ENCODE results near the gene MYD88.

Gene MYD88

GRCh38 chr3:38164643-38164951 lies 26.1 kb downstream of the MYD88 start:
- H3K36me3 ChIP-seq (ENCODE audit: insufficient read depth, low read length): no peaks in the 10 kb centered on the region
- H3K27me3 ChIP-seq (ENCODE audit: control insufficient read depth, insufficient read depth, low read length): no peaks in the 10 kb centered on the region
- peak overlapping the region; percentile 84 for H3K4me2 ChIP-seq (ENCODE audit: low read length)
- H3K4me3 ChIP-seq (ENCODE audit: low read length): peak overlapping the region; percentile 76
- peaks cover 33% of the 10 kb centered on the region for H3K4me1 ChIP-seq (ENCODE audit: control insufficient read depth, insufficient read depth, low read length)
- H3K9ac ChIP-seq (ENCODE audit: low read depth, low read length): peak overlapping the region; percentile 88
- no peaks in the 10 kb centered on the region for H3K9me3 ChIP-seq (replicated peaks; ENCODE audit: low read length)

GRCh38 chr3:38164952-38165721 lies 26.7 kb downstream of the MYD88 start, which contains the start of gene OXSR1:
Gene OXSR1, plus strand, starts transcription at chr3:38165537. Its CDS starts 340 bp downstream, at chr3:38165877.
- peak within 1 kb of the TSS; percentile 88 for H3K9ac ChIP-seq (ENCODE audit: low read depth, low read length)
- H3K36me3 ChIP-seq (ENCODE audit: insufficient read depth, low read length): no peaks in the 10 kb centered on the region
- peak within 1 kb of the TSS; percentile 76 for H3K4me3 ChIP-seq (ENCODE audit: low read length)
- no peaks in the 10 kb centered on the region for H3K27me3 ChIP-seq (ENCODE audit: control insufficient read depth, insufficient read depth, low read length)
- H3K4me1 ChIP-seq (ENCODE audit: control insufficient read depth, insufficient read depth, low read length): peaks cover 36% of the 10 kb centered on the region
- H3K9me3 ChIP-seq (replicated peaks; ENCODE audit: low read length): no peaks in the 10 kb centered on the region
- H3K4me2 ChIP-seq (ENCODE audit: low read length): peak within 1 kb of the TSS; percentile 84

- H3K4me3 ChIP-seq (ENCODE audit: low read length): peak overlapping the region; percentile 76
- no peaks in the 10 kb centered on the region for H3K9me3 ChIP-seq (replicated peaks; ENCODE audit: low read length)
- H3K4me2 ChIP-seq (ENCODE audit: low read length): peak overlapping the region; percentile 84
- H3K4me1 ChIP-seq (ENCODE audit: control insufficient read depth, insufficient read depth, low read length): peaks cover 44% of the 10 kb centered on the region
- peak overlapping the region; percentile 88 for H3K9ac ChIP-seq (ENCODE audit: low read depth, low read length)
- no peaks in the 10 kb centered on the region for H3K27me3 ChIP-seq (ENCODE audit: control insufficient read depth, insufficient read depth, low read length)
- no peaks in the 10 kb centered on the region for H3K36me3 ChIP-seq (ENCODE audit: insufficient read depth, low read length)
Observed at GRCh38 chr3:38165722-38166387, 27.4 kb downstream of the MYD88 start.

GRCh38 chr3:38167591-38167990 lies 29.1 kb downstream of the MYD88 start:
- H3K4me3 ChIP-seq (ENCODE audit: low read length): peak overlapping the region; percentile 76
- H3K4me2 ChIP-seq (ENCODE audit: low read length): peak overlapping the region; percentile 84
- peaks cover 53% of the 10 kb centered on the region for H3K4me1 ChIP-seq (ENCODE audit: control insufficient read depth, insufficient read depth, low read length)
- peak overlapping the region; percentile 88 for H3K9ac ChIP-seq (ENCODE audit: low read depth, low read length)
- no peaks in the 10 kb centered on the region for H3K27me3 ChIP-seq (ENCODE audit: control insufficient read depth, insufficient read depth, low read length)
- no peaks in the 10 kb centered on the region for H3K9me3 ChIP-seq (replicated peaks; ENCODE audit: low read length)
- H3K36me3 ChIP-seq (ENCODE audit: insufficient read depth, low read length): no peaks in the 10 kb centered on the region

- H3K9me3 ChIP-seq (replicated peaks; ENCODE audit: low read length): no peaks in the 10 kb centered on the region
- H3K36me3 ChIP-seq (ENCODE audit: insufficient read depth, low read length): no peaks in the 10 kb centered on the region
- peak overlapping the region; percentile 76 for H3K4me3 ChIP-seq (ENCODE audit: low read length)
- H3K4me1 ChIP-seq (ENCODE audit: control insufficient read depth, insufficient read depth, low read length): peaks cover 55% of the 10 kb centered on the region
- peak overlapping the region; percentile 88 for H3K9ac ChIP-seq (ENCODE audit: low read depth, low read length)
- H3K4me2 ChIP-seq (ENCODE audit: low read length): peak overlapping the region; percentile 84
- no peaks in the 10 kb centered on the region for H3K27me3 ChIP-seq (ENCODE audit: control insufficient read depth, insufficient read depth, low read length)
Observed at GRCh38 chr3:38168151-38169026, 29.9 kb downstream of the MYD88 start.

GRCh38 chr3:38169027-38169317 lies 30.5 kb downstream of the MYD88 start:
- H3K36me3 ChIP-seq (ENCODE audit: insufficient read depth, low read length): no peaks in the 10 kb centered on the region
- peaks cover 60% of the 10 kb centered on the region for H3K4me1 ChIP-seq (ENCODE audit: control insufficient read depth, insufficient read depth, low read length)
- H3K4me2 ChIP-seq (ENCODE audit: low read length): peak overlapping the region; percentile 84
- peak overlapping the region; percentile 62 for H3K4me3 ChIP-seq (ENCODE audit: low read length)
- no peaks in the 10 kb centered on the region for H3K9me3 ChIP-seq (replicated peaks; ENCODE audit: low read length)
- peak overlapping the region; percentile 88 for H3K9ac ChIP-seq (ENCODE audit: low read depth, low read length)
- no peaks in the 10 kb centered on the region for H3K27me3 ChIP-seq (ENCODE audit: control insufficient read depth, insufficient read depth, low read length)

GRCh38 chr3:38170722-38171121 lies 32.3 kb downstream of the MYD88 start:
- Histone ChIP-seq H3K4me3 (ENCODE audit: low read length) (no peak overlapping the region), H3K27me3 (ENCODE audit: control insufficient read depth, insufficient read depth, low read length) (no peaks in the 10 kb centered on the region), H3K4me1 (ENCODE audit: control insufficient read depth, insufficient read depth, low read length) (peaks cover 71% of the 10 kb centered on the region), H3K9ac (ENCODE audit: low read depth, low read length) (no peak overlapping the region), H3K36me3 (ENCODE audit: insufficient read depth, low read length) (no peaks in the 10 kb centered on the region), H3K4me2 (ENCODE audit: low read length) (no peak overlapping the region), H3K9me3 (replicated peaks; ENCODE audit: low read length) (no peaks in the 10 kb centered on the region)

- Histone ChIP-seq H3K4me2 (ENCODE audit: low read length) (no peak overlapping the region), H3K9ac (ENCODE audit: low read depth, low read length) (peak overlapping the region; percentile 7), H3K36me3 (ENCODE audit: insufficient read depth, low read length) (no peaks in the 10 kb centered on the region), H3K4me3 (ENCODE audit: low read length) (no peak overlapping the region), H3K4me1 (ENCODE audit: control insufficient read depth, insufficient read depth, low read length) (peaks cover 74% of the 10 kb centered on the region), H3K9me3 (replicated peaks; ENCODE audit: low read length) (no peaks in the 10 kb centered on the region), H3K27me3 (ENCODE audit: control insufficient read depth, insufficient read depth, low read length) (no peaks in the 10 kb centered on the region)
Observed at GRCh38 chr3:38171622-38172021, 33.2 kb downstream of the MYD88 start.

GRCh38 chr3:38173834-38174418 lies 35.5 kb downstream of the MYD88 start:
- Histone ChIP-seq H3K27me3 (ENCODE audit: control insufficient read depth, insufficient read depth, low read length) (no peaks in the 10 kb centered on the region), H3K36me3 (ENCODE audit: insufficient read depth, low read length) (peaks cover 6% of the 10 kb centered on the region), H3K9ac (ENCODE audit: low read depth, low read length) (no peak overlapping the region), H3K4me3 (ENCODE audit: low read length) (no peak overlapping the region), H3K9me3 (replicated peaks; ENCODE audit: low read length) (no peaks in the 10 kb centered on the region), H3K4me1 (ENCODE audit: control insufficient read depth, insufficient read depth, low read length) (peaks cover 58% of the 10 kb centered on the region), H3K4me2 (ENCODE audit: low read length) (no peak overlapping the region)

GRCh38 chr3:38177181-38177580 lies 38.7 kb downstream of the MYD88 start:
- no peak overlapping the region for H3K4me2 ChIP-seq (ENCODE audit: low read length)

GRCh38 chr3:38186781-38187180 lies 48.3 kb downstream of the MYD88 start:
- no peak overlapping the region for H3K9ac ChIP-seq (ENCODE audit: low read depth, low read length)
- no peaks in the 10 kb centered on the region for H3K9me3 ChIP-seq (replicated peaks; ENCODE audit: low read length)
- H3K4me2 ChIP-seq (ENCODE audit: low read length): no peak overlapping the region
- no peak overlapping the region for H3K4me3 ChIP-seq (ENCODE audit: low read length)
- H3K4me1 ChIP-seq (ENCODE audit: control insufficient read depth, insufficient read depth, low read length): peaks cover 11% of the 10 kb centered on the region
- peaks cover 59% of the 10 kb centered on the region for H3K36me3 ChIP-seq (ENCODE audit: insufficient read depth, low read length)
- no peaks in the 10 kb centered on the region for H3K27me3 ChIP-seq (ENCODE audit: control insufficient read depth, insufficient read depth, low read length)

More at GRCh38 chr3:38177181-38177580, 38.7 kb downstream of the MYD88 start:
- Histone ChIP-seq H3K4me3 (ENCODE audit: low read length) (no peak overlapping the region), H3K9me3 (replicated peaks; ENCODE audit: low read length) (no peaks in the 10 kb centered on the region), H3K36me3 (ENCODE audit: insufficient read depth, low read length) (peaks cover 6% of the 10 kb centered on the region), H3K4me1 (ENCODE audit: control insufficient read depth, insufficient read depth, low read length) (peaks cover 31% of the 10 kb centered on the region), H3K9ac (ENCODE audit: low read depth, low read length) (no peak overlapping the region), H3K27me3 (ENCODE audit: control insufficient read depth, insufficient read depth, low read length) (no peaks in the 10 kb centered on the region)
